ENCODE data around the gene PRLH. TPM values are rescaled to one million over a fixed set of nuclear protein-coding genes. Genes with fewer than 3 reads are reported as not detected.
A peak's percentile ranks its signal among the peaks of the same experiment; 100 is the strongest.

Gene PRLH
- total and polyA plus RNA-seq, 2 of the 13 experiments (the other 11 are each of a cell fraction or from before 2014, with no cell fraction given), result not detected

DNA sequence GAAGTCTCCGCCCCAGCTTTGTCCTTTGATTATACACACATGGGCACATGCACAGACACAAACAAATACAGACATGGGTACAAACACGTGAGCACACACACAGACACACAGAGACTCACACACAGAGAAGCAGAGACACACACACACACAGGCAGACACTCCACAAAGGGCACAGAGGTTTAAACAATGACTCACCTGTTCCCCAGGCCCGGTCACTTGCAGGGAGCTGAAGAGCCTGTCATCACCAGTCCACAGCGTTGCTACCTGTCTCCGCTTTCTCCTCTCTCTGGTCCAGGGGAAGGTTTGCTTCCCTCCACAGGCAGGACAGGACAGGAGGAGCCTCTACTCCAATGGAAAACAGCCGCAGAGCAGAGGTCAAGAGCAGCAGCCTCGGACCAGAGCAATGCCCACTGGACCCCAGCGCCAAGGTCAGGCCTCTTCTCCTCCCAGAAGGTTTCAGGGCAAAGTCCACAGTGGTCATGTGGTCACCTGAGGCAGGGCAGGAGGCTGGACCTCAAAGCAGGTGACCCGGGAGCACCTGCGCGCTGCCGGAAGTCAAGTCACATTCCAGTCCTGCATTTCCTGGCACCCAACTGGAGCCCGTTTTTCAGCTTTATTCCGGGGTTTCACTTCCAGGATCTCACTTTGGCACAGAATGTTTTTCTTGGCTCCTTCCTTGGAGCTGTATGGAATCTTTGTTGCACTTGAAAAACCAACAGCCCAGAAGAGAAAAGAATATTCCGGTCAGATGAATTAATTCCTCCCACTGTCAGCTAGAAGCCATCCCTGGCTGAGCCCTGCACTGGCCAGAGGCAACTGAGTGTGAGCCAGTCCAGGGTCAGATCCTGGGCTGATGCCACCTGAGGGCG, 24.1 kb downstream of the PRLH start, which contains the start of gene RAB17 (continued):
- TF ChIP-seq GLI4 (CRISPR knock-in tag; IDR thresholded peaks at IDR 0.05; ENCODE audit: borderline replicate concordance) (peak; percentile 71; the same call in 1 of the 2 replicates), EEA1 (CRISPR knock-in tag; IDR thresholded peaks at IDR 0.05; ENCODE audit: borderline replicate concordance) (no peak), ZNF232 (CRISPR knock-in tag; IDR thresholded peaks at IDR 0.05; ENCODE audit: borderline replicate concordance) (0 out of 2 replicates have a peak, but pooled peaks have one; percentile 81), ZNF768 (CRISPR knock-in tag; IDR thresholded peaks at IDR 0.05) (peak; percentile 69), AHR (CRISPR knock-in tag; IDR thresholded peaks at IDR 0.05) (no peak), CHD4 (IDR thresholded peaks at IDR 0.05; ENCODE audit: borderline replicate concordance, low read length) (peak; percentile 52; the same call in 1 of the 2 replicates), ZNF652 (CRISPR knock-in tag; IDR thresholded peaks at IDR 0.05; ENCODE audit: borderline replicate concordance, low read depth) (no peak), FOXA1 (IDR thresholded peaks at IDR 0.05) (no peak), FOXA1 (CRISPR knock-in tag; IDR thresholded peaks at IDR 0.05) (no peak), KLF9 (CRISPR knock-in tag; IDR thresholded peaks at IDR 0.05; ENCODE audit: low read depth) (0 out of 2 replicates have a peak, but pooled peaks have one; percentile 22), STAG1 (CRISPR knock-in tag; IDR thresholded peaks at IDR 0.05) (peak; percentile 12; the same call in 1 of the 2 replicates), ZNF782 (CRISPR knock-in tag; IDR thresholded peaks at IDR 0.05; ENCODE audit: borderline replicate concordance) (no peak; the same call in 1 of the 2 replicates), RAD21 (CRISPR knock-in tag; IDR thresholded peaks at IDR 0.05) (no peak; the same call in 1 of the 2 replicates), NR2F1 (CRISPR knock-in tag; IDR thresholded peaks at IDR 0.05) (peak; percentile 90 to 97), ZNF556 (CRISPR knock-in tag; IDR thresholded peaks at IDR 0.05; ENCODE audit: borderline replicate concordance) (peak; percentile 96; the same call in 1 of the 2 replicates), SALL2 (CRISPR knock-in tag; IDR thresholded peaks at IDR 0.05) (peak; percentile 84; the same call in 1 of the 2 replicates), ZNF614 (CRISPR knock-in tag; IDR thresholded peaks at IDR 0.05; ENCODE audit: borderline replicate concordance) (peak; percentile 75; the same call in 1 of the 2 replicates), ZSCAN22 (CRISPR knock-in tag; IDR thresholded peaks at IDR 0.05) (no peak; the same call in 1 of the 2 replicates), CENPT (CRISPR knock-in tag; IDR thresholded peaks at IDR 0.05; ENCODE audit: low read depth) (no peak), NFKBIZ (CRISPR knock-in tag; IDR thresholded peaks at IDR 0.05) (no peak; the same call in none of the 2 replicates), MBD4 (IDR thresholded peaks at IDR 0.05; ENCODE audit: borderline replicate concordance, low read length) (no peak), ZNF496 (CRISPR knock-in tag; IDR thresholded peaks at IDR 0.05; ENCODE audit: insufficient replicate concordance) (no peak), ZNF7 (CRISPR knock-in tag; IDR thresholded peaks at IDR 0.05) (peak; percentile 21; the same call in 1 of the 2 replicates)
- TF ChIP-seq, protein P1, sequence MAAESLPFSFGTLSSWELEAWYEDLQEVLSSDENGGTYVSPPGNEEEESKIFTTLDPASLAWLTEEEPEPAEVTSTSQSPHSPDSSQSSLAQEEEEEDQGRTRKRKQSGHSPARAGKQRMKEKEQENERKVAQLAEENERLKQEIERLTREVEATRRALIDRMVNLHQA (CRISPR knock-in tag; IDR thresholded peaks at IDR 0.05), result no peak
- TF ChIP-seq, protein P2, sequence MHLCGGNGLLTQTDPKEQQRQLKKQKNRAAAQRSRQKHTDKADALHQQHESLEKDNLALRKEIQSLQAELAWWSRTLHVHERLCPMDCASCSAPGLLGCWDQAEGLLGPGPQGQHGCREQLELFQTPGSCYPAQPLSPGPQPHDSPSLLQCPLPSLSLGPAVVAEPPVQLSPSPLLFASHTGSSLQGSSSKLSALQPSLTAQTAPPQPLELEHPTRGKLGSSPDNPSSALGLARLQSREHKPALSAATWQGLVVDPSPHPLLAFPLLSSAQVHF (CRISPR knock-in tag; IDR thresholded peaks at IDR 0.05), result no peak
- TF ChIP-seq, protein P3, sequence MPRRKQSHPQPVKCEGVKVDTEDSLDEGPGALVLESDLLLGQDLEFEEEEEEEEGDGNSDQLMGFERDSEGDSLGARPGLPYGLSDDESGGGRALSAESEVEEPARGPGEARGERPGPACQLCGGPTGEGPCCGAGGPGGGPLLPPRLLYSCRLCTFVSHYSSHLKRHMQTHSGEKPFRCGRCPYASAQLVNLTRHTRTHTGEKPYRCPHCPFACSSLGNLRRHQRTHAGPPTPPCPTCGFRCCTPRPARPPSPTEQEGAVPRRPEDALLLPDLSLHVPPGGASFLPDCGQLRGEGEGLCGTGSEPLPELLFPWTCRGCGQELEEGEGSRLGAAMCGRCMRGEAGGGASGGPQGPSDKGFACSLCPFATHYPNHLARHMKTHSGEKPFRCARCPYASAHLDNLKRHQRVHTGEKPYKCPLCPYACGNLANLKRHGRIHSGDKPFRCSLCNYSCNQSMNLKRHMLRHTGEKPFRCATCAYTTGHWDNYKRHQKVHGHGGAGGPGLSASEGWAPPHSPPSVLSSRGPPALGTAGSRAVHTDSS (CRISPR knock-in tag; conservative IDR thresholded peaks at IDR 0.05), result no peak
- TF ChIP-seq, protein P4, sequence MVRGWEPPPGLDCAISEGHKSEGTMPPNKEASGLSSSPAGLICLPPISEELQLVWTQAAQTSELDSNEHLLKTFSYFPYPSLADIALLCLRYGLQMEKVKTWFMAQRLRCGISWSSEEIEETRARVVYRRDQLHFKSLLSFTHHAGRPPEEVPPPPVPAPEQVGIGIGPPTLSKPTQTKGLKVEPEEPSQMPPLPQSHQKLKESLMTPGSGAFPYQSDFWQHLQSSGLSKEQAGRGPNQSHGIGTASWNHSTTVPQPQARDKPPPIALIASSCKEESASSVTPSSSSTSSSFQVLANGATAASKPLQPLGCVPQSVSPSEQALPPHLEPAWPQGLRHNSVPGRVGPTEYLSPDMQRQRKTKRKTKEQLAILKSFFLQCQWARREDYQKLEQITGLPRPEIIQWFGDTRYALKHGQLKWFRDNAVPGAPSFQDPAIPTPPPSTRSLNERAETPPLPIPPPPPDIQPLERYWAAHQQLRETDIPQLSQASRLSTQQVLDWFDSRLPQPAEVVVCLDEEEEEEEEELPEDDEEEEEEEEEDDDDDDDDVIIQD (CRISPR knock-in tag; IDR thresholded peaks at IDR 0.05; ENCODE audit: low read depth), result peak; percentile 56; the same call in 1 of the 2 replicates
